Measurements from ENCODE around the gene ZNF831.

DNA sequence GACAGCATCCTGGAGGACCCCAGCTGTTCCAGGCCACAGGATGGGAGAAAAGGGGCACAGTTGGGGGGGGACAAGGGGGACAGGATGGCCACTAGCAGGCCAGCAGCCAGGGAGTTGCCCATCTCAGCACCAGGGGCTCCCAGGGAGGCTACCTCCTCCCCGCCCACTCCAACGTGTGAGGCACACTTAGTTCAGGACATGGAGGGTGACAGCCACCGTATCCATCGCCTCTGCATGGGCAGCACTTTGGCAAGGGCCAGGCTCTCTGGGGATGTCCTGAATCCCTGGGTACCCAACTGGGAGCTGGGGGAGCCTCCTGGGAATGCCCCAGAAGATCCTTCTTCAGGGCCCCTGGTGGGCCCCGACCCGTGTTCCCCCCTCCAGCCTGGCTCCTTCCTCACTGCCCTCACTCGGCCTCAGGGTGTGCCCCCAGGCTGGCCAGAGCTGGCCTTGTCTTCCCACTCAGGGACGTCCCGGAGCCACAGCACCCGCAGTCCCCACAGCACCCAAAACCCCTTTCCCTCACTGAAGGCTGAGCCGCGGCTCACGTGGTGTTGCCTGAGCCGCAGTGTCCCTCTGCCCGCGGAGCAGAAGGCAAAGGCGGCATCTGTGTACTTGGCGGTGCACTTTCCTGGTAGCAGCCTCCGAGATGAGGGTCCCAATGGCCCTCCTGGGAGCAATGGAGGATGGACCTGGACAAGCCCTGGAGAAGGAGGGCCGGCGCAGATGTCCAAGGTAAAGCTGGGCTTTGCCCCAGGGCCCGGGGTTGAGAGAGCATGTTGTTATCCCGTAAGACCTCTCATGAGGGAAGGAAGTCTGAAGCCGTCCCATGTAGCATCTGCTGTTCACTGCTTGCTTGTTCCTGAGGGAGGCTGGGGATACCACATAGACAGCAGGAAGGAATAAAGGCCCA, 30.7 kb downstream of the ZNF831 start:
- TF ChIP-seq CTCF (IDR thresholded peaks at IDR 0.05) (no peak), POLR2A (IDR thresholded peaks at IDR 0.05) (no peak), POLR2AphosphoS5 (IDR thresholded peaks at IDR 0.05) (no peak), EP300 (IDR thresholded peaks at IDR 0.05) (no peak)
